Loucy (cell line): ENCODE data around the gene AHNAK2.

Source experiments
- H2AFZ ChIP-seq: fragments of 200-600 bp; sonication (generic); 2 replicates; pipeline ENCODE4 v1.6.0; 2016; ENCODE audit warnings: antibody characterized with exemption, mild to moderate bottlenecking, low read length, moderate library complexity
- H3F3A ChIP-seq: fragments of 200-600 bp; 2 replicates; pipeline ENCODE4 v1.6.0; 2016; ENCODE audit warnings: antibody characterized with exemption, low read depth, mild to moderate bottlenecking
- H3K27me3 ChIP-seq: fragments of 200-600 bp; sonication (generic); 2 replicates; pipeline ENCODE4 v1.6.1; 2014; ENCODE audit warnings: low read length, mild to moderate bottlenecking; ENCODE audit not compliant: insufficient read depth, poor library complexity, severe bottlenecking
- H3K36me3 ChIP-seq: fragments of 200-600 bp; sonication (generic); 2 replicates; pipeline ENCODE4 v1.6.1; 2016; ENCODE audit warnings: low read length; ENCODE audit not compliant: insufficient read depth
- H3K4me1 ChIP-seq: fragments of 200-600 bp; sonication (generic); 2 replicates; pipeline ENCODE4 v1.5.1; 2014; ENCODE audit warnings: low read length, mild to moderate bottlenecking; ENCODE audit not compliant: insufficient read depth, poor library complexity, severe bottlenecking
- H3K4me2 ChIP-seq: fragments of 200-600 bp; sonication (generic); 2 replicates; pipeline ENCODE4 v1.6.0; 2014; ENCODE audit warnings: antibody characterized with exemption, low read length, low read depth, mild to moderate bottlenecking; ENCODE audit not compliant: poor library complexity, severe bottlenecking
- H3K4me3 ChIP-seq: fragments of 200-600 bp; sonication (generic); 2 replicates; pipeline ENCODE4 v1.5.1; 2014; ENCODE audit warnings: low read length, mild to moderate bottlenecking, mixed read lengths; ENCODE audit not compliant: poor library complexity, severe bottlenecking
- H3K79me2 ChIP-seq: fragments of 200-600 bp; sonication (generic); 2 replicates; pipeline ENCODE4 v1.6.1; 2014; ENCODE audit warnings: low read length; ENCODE audit not compliant: insufficient read depth
- H3K9ac ChIP-seq: fragments of 200-600 bp; sonication (generic); 2 replicates; pipeline ENCODE4 v1.6.0; 2014; ENCODE audit warnings: mild to moderate bottlenecking, low read depth, low read length, moderate library complexity; ENCODE audit not compliant: poor library complexity, severe bottlenecking
- H3K9me2 ChIP-seq: fragments of 200-600 bp; sonication (generic); replicated peaks from 2 replicates; pipeline ENCODE4 v1.6.1; 2016; ENCODE audit warnings: low read depth, low read length, mixed read lengths
- H3K9me3 ChIP-seq: fragments of 200-600 bp; sonication (generic); 2 replicates; pipeline ENCODE4 v1.6.1; 2014; ENCODE audit warnings: mild to moderate bottlenecking, antibody characterized with exemption, low read length, low read depth; ENCODE audit not compliant: insufficient read depth
- H4K20me1 ChIP-seq: fragments of 200-600 bp; sonication (generic); 2 replicates; pipeline ENCODE4 v1.6.0; 2014; ENCODE audit warnings: antibody characterized with exemption, low read length, mild to moderate bottlenecking; ENCODE audit not compliant: insufficient read depth, poor library complexity, severe bottlenecking
- EZH2phosphoT487 ChIP-seq: fragments of 200-600 bp; IDR thresholded peaks from 2 replicates; pipeline ENCODE4 v1.6.1; 2018; ENCODE audit warnings: antibody characterized with exemption, mild to moderate bottlenecking, moderate library complexity, borderline replicate concordance
- TF ChIP-seq, protein P1 (sequence below): fragments of 200-600 bp; sonication (generic); conservative IDR thresholded peaks from 2 replicates; pipeline ENCODE4 v1.5.1; 2014; ENCODE audit warnings: mild to moderate bottlenecking, antibody characterized with exemption, low read length

The AHNAK2 gene

DNA sequence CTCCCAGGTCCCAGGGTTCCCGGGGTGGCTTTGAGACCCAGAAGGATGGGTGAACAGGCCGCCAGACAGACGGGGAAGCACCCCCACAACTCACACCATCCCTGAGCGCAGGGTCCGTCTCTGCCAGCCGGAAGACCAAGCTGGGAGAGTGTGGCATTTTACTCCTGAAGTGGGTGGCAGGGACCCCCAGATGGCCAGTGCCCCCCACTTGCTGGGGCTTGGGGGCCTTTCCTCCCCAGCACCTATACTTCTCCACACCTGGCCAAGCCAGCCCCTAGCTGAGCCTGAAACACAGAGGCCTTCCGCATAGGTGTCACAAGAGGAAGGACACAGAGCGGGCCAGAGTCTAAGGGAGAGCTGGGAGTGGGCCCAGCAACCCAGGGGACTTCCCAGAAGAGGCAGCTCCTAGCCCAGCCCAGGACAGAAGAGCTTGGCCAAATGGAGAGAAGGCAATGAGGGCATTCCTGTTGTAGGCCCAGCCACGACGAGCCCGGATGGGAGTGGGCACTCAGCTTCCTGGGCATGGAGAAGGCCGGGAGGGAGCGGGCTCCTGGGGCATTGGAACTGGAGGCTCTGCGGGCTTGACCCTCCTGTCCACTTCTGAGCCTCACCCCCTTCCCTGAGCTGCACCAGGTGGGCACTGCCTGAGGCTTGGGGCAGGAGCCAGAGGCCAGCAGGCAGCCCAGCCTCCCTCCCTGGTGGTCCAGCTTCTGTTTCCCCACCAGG is 3.3 kb downstream of the AHNAK2 start:
- Histone ChIP-seq H2AFZ (no peak overlapping the region), H3F3A (no peaks in the 10 kb centered on the region), H3K9me2 (no peaks in the 10 kb centered on the region), H3K4me2 (no peak overlapping the region), H3K27me3 (no peaks in the 10 kb centered on the region), H3K9ac (no peak overlapping the region), H3K36me3 (no peaks in the 10 kb centered on the region), H3K79me2 (no peaks in the 10 kb centered on the region), H3K4me3 (no peak overlapping the region), H4K20me1 (no peaks in the 10 kb centered on the region), H3K9me3 (no peaks in the 10 kb centered on the region), H3K4me1 (no peaks in the 10 kb centered on the region)
- no peak for TF ChIP-seq EZH2phosphoT487
- TF ChIP-seq, protein P1, sequence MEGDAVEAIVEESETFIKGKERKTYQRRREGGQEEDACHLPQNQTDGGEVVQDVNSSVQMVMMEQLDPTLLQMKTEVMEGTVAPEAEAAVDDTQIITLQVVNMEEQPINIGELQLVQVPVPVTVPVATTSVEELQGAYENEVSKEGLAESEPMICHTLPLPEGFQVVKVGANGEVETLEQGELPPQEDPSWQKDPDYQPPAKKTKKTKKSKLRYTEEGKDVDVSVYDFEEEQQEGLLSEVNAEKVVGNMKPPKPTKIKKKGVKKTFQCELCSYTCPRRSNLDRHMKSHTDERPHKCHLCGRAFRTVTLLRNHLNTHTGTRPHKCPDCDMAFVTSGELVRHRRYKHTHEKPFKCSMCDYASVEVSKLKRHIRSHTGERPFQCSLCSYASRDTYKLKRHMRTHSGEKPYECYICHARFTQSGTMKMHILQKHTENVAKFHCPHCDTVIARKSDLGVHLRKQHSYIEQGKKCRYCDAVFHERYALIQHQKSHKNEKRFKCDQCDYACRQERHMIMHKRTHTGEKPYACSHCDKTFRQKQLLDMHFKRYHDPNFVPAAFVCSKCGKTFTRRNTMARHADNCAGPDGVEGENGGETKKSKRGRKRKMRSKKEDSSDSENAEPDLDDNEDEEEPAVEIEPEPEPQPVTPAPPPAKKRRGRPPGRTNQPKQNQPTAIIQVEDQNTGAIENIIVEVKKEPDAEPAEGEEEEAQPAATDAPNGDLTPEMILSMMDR = no peak

DNA sequence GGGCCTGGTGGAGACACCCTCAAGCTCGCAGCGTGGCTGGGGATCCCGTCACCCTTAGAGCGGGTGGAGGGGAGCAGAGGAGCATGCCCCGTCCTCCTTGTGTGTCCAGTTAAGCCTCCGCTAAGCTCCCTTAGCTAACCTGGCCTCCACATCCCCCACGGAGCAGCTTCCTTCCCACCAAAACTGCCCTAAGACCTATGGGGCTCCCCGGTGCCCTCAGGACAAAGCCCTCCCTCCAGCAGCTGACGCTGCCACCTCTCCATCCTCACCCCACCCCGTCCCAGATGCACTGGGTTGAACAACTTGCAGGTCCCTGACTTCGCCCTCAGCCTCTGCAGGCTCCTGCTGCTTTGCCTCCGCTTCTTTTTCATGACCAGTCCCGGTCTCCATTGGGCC is 4.0 kb downstream of the AHNAK2 start:
- no peak for TF ChIP-seq EZH2phosphoT487
- TF ChIP-seq, protein P1 = no peak
- Histone ChIP-seq H3K9me3 (no peaks in the 10 kb centered on the region), H3K9ac (no peak overlapping the region), H3K27me3 (no peaks in the 10 kb centered on the region), H3K36me3 (no peaks in the 10 kb centered on the region), H3K4me1 (no peaks in the 10 kb centered on the region), H2AFZ (no peak overlapping the region), H4K20me1 (no peaks in the 10 kb centered on the region), H3F3A (no peaks in the 10 kb centered on the region), H3K4me2 (no peak overlapping the region), H3K4me3 (no peak overlapping the region), H3K79me2 (no peaks in the 10 kb centered on the region), H3K9me2 (no peaks in the 10 kb centered on the region)

DNA sequence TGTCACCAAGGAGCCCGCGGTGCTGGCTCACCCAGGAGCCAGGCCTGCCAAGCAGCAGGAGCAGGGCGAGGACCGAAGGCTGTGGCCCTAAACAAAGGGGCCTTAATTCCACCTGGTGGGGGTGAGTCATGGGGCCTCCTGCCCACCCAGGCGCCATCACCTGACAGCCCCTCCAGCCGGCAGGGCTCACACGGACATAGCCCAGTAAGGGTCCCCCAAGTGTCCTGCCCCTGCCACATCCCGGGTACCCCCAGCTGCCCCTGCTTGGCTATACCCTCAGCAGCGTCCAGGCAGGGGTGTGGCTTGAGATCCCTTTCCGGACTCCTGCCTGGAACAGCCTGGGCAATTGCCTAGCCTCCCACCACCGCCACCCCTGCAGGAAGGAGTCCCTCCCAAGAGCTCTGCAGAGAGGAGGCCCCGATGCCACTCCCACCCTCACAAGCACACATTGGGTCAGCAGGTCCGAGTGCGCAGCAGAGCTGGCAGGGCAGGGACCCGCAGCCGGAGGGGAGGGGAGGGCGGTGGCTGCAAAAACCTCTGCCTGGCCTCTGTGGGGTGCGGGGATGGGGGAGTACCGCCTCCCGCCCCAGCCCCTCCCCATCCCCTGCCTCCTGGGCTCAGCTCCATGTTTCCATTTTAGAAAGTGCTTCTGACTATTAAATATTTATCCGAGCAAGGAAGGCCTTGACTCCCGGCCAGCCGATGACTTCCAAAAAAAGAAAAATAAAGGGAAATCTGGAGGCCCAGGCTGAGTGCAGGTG is 4.6 kb downstream of the AHNAK2 start:
- no peak overlapping the region for H2AFZ ChIP-seq

More for the DNA sequence above, 4.6 kb downstream of the AHNAK2 start:
- TF ChIP-seq, protein P1 = no peak
- no peak for TF ChIP-seq EZH2phosphoT487
- Histone ChIP-seq H3F3A (no peaks in the 10 kb centered on the region), H3K27me3 (no peaks in the 10 kb centered on the region), H3K4me3 (no peak overlapping the region), H3K36me3 (no peaks in the 10 kb centered on the region), H3K4me1 (no peaks in the 10 kb centered on the region), H4K20me1 (no peaks in the 10 kb centered on the region), H3K9me3 (no peaks in the 10 kb centered on the region), H3K79me2 (no peaks in the 10 kb centered on the region), H3K4me2 (no peak overlapping the region), H3K9ac (no peak overlapping the region), H3K9me2 (no peaks in the 10 kb centered on the region)
